GM21360 (cell line): ENCODE results near the gene MAN1B1.
"Not testable (repeated sequence)": the region's sequence is repeated elsewhere in the genome, so short reads cannot be mapped to it uniquely, and the experiment has no call there.

Source experiments
- ATAC-seq: cut with Tn5 transposase; IDR thresholded peaks from one replicate; pipeline ENCODE4 v1.9.1; 2021; ENCODE audit warnings: mild to moderate bottlenecking, moderate library complexity; ENCODE audit not compliant: unreplicated experiment

The MAN1B1 gene

DNA sequence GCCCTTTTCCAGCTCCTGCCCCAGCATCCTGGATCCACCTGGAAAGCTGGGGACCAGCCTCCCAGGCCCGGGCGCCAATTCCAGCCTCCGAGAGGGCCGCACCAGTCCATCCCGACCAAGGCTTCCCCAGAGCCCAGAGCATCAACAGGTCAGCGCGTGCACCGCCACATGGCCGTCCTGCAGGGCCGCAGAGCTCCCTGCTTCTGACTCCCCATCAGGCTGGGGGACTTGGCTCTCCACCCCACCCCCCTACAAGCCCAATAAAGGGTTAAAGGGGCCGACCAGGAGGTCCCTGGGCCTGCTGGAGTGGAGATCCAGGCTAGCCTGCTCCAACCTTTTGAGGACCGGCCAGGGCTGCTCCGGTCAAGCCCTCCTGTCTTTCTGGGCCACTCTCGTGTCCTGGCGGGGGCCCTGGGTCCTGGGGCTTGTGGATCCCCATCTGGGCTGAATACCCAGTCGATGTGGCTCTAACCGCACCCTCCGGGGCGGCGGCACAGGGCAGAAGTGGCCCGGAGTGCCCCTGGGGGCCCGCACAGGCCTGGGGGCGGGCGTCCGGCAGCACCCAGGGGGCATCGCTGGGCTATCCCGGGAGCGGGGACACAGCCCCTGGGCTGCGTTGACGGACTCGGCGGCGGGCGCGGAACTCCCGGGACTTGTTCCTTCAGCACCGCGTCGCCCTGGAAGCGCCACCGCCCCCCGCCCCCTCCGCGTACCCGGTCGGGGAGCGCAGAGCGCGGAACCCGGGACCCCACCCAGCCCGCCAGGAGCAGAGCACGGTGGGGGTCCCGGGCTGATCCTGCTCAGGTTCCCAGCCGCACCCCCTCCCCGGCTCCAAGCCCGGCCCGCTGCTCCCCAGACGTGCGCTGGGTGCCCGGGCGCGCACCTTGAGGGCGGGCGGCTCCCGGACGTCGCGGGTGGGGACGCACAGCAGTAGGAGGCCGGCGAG, 33.5 kb upstream of the MAN1B1 start:
- no peak for ATAC-seq

DNA sequence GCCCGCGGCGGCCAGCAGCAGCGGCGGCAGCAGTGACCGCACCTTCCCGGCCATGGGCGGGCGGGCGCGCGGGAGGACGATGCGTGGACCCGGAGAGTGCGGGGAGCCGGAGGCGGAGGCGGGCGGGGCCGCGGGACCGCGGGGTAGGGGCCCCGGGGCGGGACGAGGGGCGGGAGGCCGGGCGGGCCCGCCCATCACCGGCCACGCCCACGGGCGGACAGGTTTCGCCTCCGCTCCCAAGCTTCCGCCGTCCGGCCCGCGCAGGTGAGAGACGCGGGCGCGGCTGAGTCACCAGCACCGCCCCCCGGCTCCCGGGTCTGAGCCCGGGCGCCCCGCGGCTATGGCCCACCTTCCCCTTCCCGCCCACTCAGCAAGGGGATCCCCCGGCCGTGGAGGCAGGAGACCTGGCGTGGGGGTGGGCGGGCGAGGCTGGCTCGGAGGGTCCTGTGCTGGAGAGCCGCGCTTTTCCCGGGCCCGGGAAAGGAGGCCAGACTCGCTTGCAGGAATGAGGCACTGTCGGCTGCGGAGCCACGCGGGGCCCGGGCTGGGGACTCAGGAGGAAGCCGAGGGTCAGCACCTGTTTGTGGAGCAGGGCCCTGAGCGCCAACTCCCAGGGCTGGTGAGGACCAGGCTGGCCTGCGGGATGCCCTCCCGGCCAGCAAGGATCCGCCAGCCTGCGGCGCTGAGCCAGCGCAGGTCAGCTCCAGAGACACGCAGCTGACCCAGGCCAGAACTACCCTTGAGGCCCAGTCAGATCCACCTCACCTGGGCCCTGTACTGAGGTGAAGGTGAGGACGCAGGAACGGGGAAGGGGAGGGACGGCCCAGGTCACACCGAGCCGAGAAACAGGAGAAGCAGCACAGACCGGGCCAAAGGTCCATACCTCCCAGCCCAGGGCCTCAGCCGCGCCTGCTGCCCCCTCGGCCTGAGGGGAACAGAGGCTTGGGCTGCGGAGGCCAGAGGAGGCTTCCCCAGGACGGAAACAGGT, 32.5 kb upstream of the MAN1B1 start, which contains the start of gene ENTPD2:
ENTPD2 (minus strand) TSS at position 118 of the 988 bp plus-strand sequence; CDS start at position 54, 64 bp downstream.
- ATAC-seq, result no peak

DNA sequence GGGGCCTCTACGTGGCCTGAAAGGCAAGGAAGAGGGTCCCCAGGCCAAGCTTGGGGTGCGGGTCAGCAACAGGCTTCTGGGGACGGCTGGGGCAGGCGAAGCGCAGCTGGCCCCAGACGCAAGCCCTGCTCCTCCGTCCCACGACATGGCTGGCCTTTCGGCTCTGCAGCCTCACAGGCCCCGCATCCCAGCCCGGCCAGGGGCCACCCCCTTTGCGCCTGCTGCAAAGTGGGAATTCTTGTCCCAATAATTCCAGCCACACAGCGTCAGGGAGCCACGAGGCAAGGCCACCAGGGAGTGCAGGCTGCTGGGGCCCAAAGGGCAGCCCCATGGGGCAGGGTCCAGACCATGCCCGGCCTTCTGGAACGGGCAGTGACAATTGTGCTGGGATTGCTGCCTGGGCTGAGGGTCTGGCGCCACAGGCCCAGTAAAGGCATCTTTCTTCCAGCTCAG, 31.8 kb upstream of the MAN1B1 start:
- ATAC-seq, result no peak

DNA sequence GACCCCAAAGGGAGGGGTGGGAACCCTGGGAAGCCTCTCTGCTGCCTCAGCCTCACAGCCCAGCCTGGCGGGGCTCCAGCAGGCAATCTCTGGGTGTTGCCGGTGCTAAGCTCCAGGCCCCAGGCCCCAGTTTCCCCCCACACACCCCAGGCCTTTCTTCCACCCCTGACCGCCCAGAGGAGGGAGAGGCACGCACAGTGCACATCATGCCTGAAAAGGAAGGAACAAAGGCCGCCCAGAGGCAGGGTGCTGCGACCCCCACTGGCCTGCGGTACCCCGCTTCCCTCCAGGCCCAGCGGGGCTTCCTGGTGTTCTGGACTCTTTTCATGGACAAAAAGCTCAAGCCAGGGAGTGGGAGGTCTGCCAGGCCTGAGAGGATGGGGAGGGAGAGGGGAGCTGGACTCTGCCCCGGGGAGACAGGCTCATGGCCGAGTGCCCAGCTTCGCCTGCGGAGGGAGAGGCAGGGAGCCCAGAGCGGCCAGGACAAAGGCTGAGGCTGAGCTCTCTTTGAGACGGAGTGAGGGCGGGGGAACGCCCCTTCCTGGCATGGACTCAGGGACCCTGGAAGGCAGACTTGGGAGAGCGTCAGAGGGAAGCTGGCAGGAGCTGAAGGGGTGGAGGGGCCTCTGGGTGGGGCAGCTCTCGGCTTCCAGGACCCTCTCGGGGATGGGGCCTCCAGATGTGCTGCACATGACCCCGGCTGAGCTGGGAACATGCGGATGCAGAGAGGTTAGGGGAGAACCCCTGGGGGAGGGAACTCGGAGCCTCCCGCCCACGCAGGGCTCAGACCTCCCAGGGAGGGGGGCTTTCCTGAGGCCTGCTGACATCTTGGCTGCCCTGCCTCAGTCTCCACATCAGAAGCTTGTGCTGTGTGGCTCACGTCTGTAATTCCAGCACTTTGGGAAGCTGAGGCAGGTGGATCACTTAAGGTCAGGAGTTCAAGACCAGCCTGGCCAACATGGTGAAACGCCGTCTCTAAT, 31.1 kb upstream of the MAN1B1 start:
- ATAC-seq, result no peak

DNA sequence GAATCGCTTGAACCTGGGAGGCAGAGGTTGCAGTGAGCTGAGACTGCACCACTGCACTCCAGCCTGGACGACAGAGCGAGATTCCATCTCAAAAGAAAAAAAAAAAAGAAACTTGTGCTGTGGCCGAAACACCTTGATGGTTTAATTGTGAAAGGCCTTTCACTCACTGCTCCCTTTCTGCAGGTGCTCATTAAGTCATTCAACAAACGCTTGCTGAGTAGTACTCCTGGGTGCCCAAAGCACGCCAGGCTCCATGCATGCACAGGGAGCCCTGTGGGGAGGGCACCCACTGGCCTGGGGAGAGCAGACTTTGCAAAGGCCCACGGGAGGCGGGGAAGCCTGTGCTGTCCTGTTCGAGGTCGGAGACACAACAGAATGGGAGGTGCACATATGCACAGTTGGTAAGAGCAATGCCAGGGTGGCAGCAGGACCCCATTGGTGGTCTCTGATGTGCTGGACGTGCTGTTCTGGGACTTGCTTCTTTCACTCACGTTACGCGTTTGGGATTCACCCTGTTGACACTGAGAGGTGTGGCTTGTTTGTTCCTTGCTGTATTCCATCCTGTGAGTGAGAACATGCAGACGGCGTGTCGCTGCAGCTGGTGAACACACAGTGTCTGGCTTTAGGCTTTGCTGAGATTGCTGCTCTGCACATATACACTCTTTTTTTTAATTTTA, 29.9 kb upstream of the MAN1B1 start:
- ATAC-seq, result no peak

DNA sequence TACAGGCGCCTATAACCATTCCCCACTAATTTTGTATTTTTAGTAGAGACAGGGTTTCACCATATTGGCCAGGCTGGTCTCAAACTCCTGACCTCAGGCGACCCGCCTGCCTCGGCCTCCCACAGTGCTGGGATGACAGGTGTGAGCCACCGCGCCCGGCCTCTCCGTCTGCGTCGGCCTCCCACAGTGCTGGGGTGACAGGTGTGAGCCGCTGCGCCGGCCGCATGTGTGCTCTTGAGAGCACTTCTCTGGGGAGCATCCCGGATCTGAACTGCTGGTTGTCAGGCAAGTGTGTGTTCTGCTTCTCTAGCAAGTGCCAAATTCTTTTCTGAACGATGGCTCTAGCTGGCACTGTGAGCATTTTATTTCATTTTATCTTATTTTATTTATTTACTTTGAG, 29.2 kb upstream of the MAN1B1 start:
- no peak for ATAC-seq

DNA sequence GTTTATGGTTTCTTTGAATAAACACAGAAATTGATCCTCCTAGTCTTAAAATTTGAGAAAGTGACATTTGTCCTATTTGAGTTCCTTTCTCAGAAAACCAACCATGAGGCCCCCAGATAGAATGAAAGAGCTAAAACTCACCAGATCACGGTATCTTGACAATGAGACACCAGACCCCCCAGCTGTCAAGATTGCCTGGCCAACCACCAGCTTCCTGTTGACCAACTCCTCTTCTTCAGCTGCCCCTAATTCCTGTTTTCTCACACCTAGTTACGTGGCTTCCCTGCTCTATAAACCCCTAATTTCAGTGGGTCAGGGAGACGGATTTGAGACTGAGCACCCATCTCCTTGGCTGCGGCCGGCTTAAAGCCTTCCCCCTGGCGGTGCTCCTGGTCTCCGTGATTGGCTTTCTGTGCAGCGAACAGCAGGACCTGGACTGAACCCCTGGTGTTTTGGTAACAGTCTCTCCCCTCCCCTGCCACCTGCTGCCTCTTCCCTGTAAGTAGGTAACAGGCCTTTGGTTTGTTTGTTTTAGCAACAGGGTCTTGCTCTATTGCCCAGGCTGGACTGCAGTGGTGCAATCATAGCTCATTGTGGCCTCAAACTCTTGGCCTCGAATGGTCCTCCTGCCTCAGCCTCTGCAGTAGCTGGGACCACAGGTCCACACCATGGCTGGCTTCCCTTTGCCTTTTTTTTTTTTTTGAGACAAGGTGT, 28.1 kb upstream of the MAN1B1 start:
- ATAC-seq, result no peak

DNA sequence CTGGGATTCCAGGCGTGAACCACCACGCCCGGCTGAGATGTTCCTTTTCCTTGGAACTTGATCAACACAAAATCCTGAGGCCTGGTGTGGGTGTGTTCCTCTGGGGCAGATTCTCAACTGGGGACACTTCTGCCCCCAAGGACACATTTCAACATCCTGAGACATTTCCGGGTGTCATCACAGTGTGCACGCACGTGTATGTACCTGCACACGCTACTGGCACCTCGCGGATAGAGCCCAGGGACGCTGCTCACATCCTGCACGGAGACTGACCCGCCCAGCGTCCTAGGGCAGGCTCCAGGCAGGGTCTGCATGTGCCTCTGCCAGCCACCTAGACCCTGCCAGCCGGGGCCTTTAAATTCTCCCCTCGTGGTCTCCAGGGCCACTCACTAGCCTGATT, 24.4 kb upstream of the MAN1B1 start:
- ATAC-seq, result no peak

DNA sequence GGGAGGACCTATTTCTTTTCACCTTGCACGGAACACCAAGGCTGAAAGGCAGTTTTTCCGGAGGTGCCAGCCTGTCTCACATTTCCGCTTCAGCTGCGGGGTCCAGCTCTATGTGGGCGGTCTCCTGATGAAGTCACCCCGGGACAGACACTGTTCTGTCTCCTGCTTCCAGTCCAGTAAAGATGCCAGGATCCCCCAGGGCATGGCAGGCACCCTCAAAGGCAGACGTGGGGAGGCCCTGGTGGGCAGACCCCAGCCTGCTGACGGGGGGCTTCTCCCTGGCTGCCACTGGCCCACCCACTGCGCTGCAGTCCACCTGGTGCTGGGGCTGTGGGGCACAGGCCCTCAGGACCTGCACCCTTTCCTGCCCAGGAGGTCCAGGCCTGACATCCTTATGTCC, 24.0 kb upstream of the MAN1B1 start:
- ATAC-seq, result not testable (repeated sequence)

DNA sequence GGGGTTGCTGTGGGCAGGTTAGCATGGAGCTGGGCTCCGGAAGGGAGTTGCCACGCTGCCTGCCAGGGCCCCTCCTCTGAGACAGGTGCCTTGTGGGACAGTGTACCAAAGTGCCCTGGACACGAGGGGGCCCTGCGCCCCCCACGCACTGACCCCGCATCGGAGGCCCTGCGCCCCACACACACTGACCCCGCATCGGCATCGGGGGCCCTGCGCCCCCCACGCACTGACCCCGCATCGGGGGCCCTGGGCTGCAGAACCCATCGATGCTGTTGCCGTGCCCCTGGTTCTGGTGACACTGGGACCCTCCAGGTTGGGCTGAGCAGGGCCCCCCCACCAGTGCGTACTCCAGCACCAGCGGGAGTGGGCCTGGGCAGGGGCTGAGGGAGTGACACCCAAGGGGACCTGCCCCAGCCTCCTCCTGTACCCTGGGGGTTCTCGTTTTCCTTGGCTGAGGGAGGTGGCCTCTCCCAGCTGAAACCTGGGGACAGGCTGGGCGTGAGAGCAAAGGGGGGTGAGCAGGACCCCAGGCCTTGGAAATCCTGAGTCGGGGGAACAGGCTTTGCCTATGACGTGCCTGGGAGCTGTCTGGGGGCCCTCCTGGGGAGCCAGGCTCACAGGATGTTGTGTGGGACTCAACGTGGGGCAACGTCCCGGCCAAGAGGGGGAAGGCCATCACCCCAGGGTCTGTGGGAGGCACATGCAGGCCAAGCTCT, 23.3 kb upstream of the MAN1B1 start:
- no peak for ATAC-seq

DNA sequence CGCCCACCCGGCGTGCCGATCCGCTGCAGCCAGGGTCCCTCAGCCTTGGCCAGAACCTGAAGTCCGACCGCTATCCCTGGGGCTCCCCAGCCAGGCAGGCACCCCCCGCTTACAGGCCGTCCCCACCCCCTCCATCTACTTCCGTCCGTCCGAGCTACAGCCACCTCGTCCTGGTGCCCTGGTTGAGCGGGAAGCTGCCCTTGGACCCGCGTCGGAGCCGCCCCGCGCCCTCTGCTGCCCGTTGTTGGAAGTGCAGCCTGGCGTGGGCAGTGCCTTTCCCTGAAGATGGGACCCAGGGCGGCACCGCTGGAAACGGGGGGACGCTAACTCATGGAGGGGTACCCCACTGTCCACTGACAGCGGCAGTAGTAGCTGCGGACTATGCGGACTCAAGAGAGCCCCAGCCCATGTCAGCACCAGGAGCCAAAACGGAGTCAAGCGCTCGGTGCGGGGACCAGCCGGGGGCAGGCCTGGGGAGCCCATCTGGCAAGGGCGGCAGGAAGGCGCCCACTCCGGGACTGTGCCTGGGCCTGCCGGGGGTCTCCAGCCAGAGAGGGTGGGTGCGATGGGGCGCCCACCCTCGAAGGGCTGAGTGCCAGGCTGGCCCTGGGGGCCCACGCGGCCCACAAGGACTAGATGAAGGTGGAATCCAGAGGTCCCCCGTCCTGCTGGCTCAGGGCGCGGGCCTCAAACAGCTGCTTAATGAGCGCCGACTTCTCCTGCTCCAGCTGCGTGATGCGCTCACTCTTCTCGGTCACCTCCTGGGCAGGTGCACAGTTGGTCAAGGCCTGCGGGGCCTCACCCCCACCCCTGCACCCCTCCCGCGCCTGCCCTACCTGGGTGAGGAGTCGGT, 22.5 kb upstream of the MAN1B1 start:
- no peak for ATAC-seq

DNA sequence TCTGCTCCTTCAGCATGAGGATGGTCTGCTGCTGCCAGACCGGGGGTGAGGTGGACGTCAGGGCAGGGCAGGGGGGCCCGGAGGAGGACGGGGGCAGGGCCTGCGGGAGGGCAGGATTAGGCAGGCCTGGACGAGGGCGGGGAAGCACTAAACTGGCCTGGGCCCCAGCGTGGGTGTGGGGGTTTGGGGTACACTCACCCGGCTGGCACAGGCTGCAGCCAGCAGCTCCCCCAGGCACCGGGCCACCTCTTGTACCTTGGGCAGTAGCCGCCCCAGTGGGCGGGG, 22.0 kb upstream of the MAN1B1 start:
- ATAC-seq, result no peak

DNA sequence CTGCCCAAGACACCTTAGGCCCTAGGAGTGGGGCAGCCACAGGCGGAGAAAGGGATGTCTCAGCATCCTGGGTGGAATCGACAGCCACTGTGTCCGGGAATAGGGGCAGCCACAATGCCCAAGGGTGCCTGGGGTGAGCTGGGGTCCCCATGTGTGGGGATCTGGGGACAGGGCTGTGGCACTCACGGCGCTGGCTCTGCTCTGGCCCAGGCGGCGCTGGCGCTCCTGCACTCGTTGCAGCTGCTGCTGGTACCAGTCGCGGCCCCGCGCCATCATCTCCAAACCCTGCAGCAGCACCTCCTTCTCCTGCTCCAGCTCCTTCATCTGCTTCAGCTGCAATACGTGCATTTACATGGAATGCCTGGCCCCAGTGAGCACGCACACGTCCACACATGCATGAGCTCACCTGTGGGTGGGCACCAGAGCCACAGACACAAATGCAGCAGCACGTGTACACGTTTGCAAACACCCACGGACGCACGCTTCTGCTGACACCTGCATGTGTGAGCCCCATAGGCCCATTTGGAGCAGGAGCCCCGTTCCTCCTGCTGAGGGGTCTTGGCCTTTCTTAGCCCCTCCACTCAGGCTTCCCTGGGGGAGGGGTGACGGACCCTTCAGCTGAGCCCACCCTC, 21.3 kb upstream of the MAN1B1 start:
- no peak for ATAC-seq

DNA sequence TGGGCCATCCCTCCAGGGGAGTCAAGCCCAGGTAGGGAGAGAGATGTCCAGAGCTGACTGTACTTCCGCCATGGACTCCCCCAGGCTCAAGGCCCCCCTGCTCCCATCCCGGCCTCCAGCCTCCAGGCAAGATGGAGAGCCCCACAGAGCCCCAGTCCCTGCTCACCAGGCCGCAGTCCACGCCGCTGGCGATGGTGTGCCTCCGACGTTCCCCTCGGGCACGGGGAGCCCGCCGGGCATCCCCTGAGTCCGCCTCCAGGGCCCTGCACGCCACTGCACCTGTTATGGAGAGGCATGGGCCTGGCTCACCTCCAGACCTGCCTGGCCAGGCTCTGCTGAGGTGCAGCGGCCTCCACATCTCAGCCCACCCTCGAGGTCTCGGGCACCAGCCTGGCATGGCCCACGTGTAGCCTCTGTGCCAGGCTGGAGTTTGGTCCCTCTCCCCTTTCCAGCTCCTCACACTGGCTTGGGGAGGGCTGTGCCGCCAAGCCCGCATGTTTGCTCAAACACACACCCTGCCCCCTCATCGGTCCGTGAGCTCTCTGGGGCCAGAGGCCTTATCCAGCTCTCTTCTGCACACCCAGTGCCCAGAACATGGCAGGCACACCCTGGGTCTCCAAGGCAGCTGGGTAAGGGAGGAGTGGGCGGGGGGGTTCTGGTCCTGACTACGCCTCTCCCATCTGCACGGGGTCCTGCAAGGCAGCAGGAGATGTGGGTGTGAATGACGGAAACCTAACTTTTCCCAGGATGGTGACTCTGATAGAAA, 20.5 kb upstream of the MAN1B1 start:
- ATAC-seq, result no peak

DNA sequence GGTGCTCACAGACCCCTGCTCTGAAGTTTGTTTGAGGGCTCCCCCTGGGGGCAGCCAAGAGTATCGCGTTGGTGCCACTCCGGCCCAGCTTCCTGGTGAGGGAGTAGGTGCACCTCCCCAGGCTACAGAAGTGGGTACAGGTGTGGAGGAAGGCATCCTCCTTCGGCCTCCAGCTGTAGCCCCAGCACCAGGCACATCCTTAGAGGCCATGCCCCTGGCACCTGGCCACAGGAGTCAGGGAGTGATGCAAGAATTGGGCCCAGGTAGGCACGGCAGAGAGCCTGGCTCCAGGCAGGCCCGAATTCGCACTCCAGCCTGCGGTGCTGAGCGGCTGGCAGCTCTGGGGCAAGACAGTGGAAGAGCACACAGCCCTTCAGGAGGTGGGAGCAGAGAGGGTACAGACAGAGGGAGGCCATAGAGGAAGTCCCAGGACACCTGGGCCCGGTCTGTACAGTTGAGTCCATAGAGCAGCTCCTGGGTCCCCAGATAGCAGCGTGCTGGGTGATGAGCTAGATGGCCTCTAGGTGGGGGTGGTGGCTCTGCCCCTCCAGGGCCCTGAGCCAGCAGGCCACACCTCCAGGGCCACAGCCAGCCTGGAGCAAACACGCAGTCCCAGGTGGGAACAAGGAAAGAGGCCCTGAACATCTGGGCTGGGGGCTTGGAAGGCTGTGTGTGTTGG, 18.8 kb upstream of the MAN1B1 start:
- ATAC-seq, result peak; percentile 36
